GM13976 (cell line): ENCODE results near the gene CPXM1.

Source experiments
- DNase-seq: peaks from one replicate; pipeline ENCODE4 v3.0.0; 2012; ENCODE audit warnings: low spot score
- CTCF ChIP-seq: IDR thresholded peaks from 2 replicates; pipeline ENCODE4 v1.5.1; 2012; ENCODE audit warnings: borderline replicate concordance, mild to moderate bottlenecking; ENCODE audit not compliant: insufficient read depth; ENCODE audit errors: extremely low read depth, missing control alignments, control extremely low read depth
- in situ Hi-C: fragments of 300-500 bp; cut with MboI; formaldehyde crosslinking; loops from one replicate; pipeline ENCODE4 v1.12.0; 2022; ENCODE audit warnings: low sequenced_read_pairs, mixed read lengths, inconsistent platforms; ENCODE audit not compliant: unreplicated experiment

Gene CPXM1

DNA sequence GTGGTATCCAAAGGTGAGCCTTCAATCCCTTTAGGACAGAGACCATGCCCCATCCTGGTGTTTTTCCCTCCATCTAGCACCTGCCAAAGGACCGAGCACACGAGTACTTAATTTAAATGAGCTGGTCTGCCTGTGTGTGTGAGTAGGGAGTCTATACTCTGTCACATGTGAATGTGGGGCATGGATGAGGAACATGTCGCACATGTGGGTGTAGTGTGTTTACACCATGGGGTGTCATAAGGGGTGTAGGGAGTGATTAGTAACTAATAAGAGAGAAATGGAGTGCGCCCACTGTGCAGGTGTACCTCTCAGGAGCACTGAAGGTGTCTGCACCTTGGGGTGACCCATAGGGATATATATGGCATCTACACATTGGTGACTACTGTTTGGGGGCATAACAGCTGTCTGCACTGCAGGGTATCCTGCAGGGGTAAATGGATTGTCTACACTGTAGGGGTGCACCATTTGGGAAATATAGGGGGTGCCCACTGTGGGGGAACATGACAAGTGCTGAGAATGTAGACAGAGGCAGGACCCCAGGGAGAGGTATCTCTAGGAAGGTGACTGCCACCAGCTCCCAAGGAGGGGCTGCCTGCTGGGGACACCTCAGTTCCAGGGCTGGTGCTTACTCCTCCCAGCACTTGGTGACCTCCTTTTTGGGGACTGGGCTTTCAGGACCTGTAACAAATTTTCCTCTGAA, 54.3 kb downstream of the CPXM1 start:
- in situ Hi-C loops: no loop called here
- no peak for TF ChIP-seq CTCF
- no peak for DNase-seq

DNA sequence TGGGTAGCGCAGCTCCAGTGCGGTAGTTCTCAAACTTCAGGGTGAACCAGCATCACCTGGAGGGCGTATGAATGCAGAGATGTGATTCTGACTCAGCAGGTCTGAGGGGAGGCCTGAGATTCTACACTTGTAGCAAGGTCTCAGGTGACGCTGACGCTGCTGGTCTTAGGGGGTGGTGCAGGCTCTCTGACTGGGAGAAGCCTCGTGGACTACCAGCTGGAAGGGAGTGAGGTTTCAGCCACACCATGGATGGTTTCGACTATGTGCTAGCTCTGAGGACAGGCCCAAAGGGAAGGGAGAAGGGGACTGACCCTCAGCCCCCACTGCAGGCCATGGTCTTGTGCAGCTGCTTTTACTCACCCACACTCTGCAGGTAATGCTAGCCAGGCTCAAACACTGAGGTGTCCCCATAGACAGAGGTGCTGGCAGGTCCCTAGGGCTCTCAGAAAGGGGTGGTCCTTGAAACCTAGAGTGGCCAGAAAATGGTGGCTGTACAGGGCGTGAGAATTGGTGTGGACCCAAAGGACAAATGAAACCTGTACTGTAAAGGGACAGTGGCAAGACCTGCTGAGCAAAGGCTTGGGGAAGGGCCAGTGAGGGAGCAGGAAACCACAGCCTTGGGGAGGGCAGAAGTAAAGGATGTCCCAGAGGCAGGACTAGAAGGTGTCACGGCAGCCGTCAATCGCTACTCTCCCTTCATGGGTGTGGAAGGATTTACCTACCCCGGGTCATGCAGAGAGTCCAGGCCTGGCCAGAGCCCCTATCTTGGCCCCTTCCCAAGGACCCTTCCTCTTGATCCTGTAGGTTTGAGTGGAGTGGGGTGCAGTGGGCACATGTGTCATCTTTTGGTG, 55.1 kb downstream of the CPXM1 start:
- no peak for TF ChIP-seq CTCF
- in situ Hi-C loops: no loop called here
- DNase-seq: no peak
